Breast epithelium (tissue), 4 donors: Measurements from ENCODE around the gene AGPAT3. TPM values are rescaled to one million over a fixed set of nuclear protein-coding genes. Genes with fewer than 3 reads are reported as not detected.
A peak's percentile ranks its signal among the peaks of the same experiment; 100 is the strongest.

Experiments used
- DNase-seq, 2 donors: peaks; one replicate each; pipeline ENCODE4 v3.0.0-alpha.2; 2019; ENCODE audit warnings: low spot score in 2 of 2
- H3K27ac ChIP-seq, 2 donors: fragments of 200-600 bp; sonication (generic) in 1 of 2; one replicate each; pipeline ENCODE4 v1.5.1; 2016 to 2019; ENCODE audit warnings: mild to moderate bottlenecking in 1 of 2
- H3K27me3 ChIP-seq, 2 donors: fragments of 200-600 bp; sonication (generic) in 1 of 2; one replicate each; pipeline versions ENCODE4 v1.5.1 to v1.6.0; 2017 to 2019; ENCODE audit warnings: control low read depth in 1 of 2, mild to moderate bottlenecking in 1 of 2
- H3K36me3 ChIP-seq: fragments of 200-600 bp; one replicate; pipeline ENCODE4 v1.5.1; 2019
- H3K4me1 ChIP-seq, 2 donors: fragments of 200-600 bp; sonication (generic); one replicate each; pipeline ENCODE4 v1.5.1; 2016 to 2019; ENCODE audit warnings: control low read depth in 1 of 2
- H3K4me3 ChIP-seq, 3 donors: fragments of 200-600 bp; sonication (generic); 1 replicate in 2 of 3; 2 replicates in 1 of 3; pipeline ENCODE4 v1.5.1; 2016 to 2019; ENCODE audit warnings: mild to moderate bottlenecking in 3 of 3, moderate library complexity in 2 of 3
- H3K9me3 ChIP-seq, 2 donors: fragments of 200-600 bp; sonication (generic) in 1 of 2; one replicate each; pipeline ENCODE4 v1.5.1; 2016 to 2019; ENCODE audit warnings: control low read depth in 1 of 2
- CTCF ChIP-seq, 3 donors: fragments of 450-650 bp; IDR thresholded peaks; one replicate each; pipeline ENCODE4 v1.5.1; 2016 to 2017; ENCODE audit warnings: antibody characterized with exemption in 3 of 3, mild to moderate bottlenecking in 3 of 3, moderate library complexity in 3 of 3
- POLR2A ChIP-seq: fragments of 450-650 bp; IDR thresholded peaks from one replicate; pipeline ENCODE4 v1.6.1; 2016; ENCODE audit warnings: antibody characterized with exemption, mild to moderate bottlenecking, moderate library complexity
- POLR2AphosphoS5 ChIP-seq, 3 donors: sonication (generic); formaldehyde crosslinking; IDR thresholded peaks; one replicate each; pipeline ENCODE4 v1.6.1; 2017; ENCODE audit warnings: antibody characterized with exemption in 3 of 3
- intact Hi-C: fragments of 100-400 bp; cut with DNase I; formaldehyde crosslinking; loops from one replicate; pipeline ENCODE4 v1.15.1; 2023; ENCODE audit warnings: low total_unique reads
- total RNA-seq, 3 donors: library from RNA; depleted of rRNA; stranded (reverse); fragments of >200 nt; gene quantifications; one replicate each; pipeline ENCODE4 v1.1.0, GENCODE V29; 2016

AGPAT3 gene
- total RNA-seq, 3 donors from 2014 or later = 27.2 to 35.8 (median 28.2) TPM

DNA sequence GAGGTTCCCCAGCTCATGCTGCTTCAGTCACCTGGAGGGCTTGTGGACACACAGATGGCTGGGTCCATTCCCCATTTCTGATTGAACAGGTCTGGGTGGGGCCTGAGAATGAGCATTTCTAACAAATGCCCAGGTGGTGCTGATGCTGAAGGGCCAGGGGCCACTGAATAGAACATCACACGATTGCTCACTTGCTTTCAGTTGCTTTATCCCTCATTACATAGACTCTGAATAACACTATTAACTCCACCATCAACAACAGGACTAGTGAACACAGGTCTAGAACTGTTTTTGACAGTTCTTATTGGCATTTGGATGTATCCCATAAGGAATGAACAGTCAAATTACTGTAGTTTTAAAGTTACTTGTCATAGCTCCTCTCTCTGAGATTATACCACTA, 159.2 kb downstream of the AGPAT3 start:
- Histone ChIP-seq H3K27ac (no peak overlapping the region), H3K9me3 (no peaks in the 10 kb centered on the region), H3K36me3 (no peaks in the 10 kb centered on the region), H3K4me1 (no peaks in the 10 kb centered on the region), H3K4me3 (no peak overlapping the region), H3K27me3 (no peaks in the 10 kb centered on the region)
- intact Hi-C loops = no loop called here
- no peak for TF ChIP-seq POLR2A
- TF ChIP-seq POLR2AphosphoS5 (IDR thresholded peaks at IDR 0.05) = no peak
- TF ChIP-seq CTCF (IDR thresholded peaks at IDR 0.05) = no peak
- DNase-seq = no peak

DNA sequence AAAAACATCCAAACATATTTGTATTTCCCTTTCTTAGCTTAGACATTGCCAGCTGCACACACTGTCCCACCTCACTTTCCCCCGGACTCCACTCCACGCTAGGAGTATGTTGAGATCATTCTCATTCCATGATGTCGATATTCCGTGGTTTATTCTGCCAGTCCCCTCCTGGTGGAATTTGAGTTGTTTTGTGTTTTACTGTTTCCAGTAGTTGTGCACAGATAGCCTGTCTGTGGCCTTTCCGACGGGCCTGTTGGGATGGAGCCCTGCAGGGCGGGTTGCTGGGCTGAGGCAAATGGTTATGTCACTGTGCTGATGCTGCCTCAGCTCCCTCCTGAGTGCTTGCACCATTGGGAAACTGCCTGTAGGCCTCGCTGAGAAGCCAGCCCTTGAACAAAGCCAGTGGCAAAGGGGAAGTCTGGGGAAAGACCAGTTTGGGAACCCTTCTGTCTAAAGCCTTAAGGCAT, 159.9 kb downstream of the AGPAT3 start:
- Histone ChIP-seq H3K36me3 (no peaks in the 10 kb centered on the region), H3K9me3 (no peaks in the 10 kb centered on the region), H3K27me3 (no peaks in the 10 kb centered on the region), H3K4me1 (no peaks in the 10 kb centered on the region), H3K4me3 (peak overlapping the region in 1 of 3 donors; percentile 32), H3K27ac (peak overlapping the region in 1 of 2 donors; percentile 53)
- DNase-seq = peak in 1 of 2 donors; percentile 24
- intact Hi-C loops = no loop called here
- TF ChIP-seq POLR2A (no peak), CTCF (IDR thresholded peaks at IDR 0.05) (no peak), POLR2AphosphoS5 (IDR thresholded peaks at IDR 0.05) (peak in 1 of 3 donors; percentile 13)

DNA sequence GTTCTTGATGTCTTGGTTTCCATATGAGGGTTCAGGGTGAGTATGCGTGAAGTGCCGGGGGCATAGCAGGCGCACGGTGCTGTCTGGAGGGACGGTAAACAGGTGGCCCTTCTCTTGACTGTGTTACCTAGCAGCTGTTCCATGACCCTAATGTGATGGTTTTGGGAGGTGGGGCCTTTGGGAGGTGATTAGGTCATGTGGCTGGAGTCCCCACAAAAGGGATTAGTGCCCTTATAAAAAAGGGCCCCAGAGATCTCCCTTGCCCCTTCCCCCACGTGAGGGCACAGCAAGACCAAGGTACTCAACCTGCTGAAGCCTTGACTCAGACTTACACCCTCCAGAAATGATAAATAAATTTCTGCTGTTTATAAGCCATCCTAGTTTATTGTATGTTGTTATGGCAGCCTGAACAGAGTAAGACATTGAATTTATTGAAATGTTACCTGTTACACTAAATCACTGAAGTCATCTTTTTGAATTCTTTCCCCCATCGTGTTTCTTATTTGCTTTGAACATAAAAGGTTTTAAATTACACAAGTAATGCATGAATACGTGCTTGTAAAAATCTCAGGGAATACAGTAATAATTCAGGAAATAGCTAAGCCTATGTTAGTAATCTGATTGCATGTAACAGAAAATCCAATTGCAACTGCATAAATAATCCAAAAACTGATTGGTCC, 162.7 kb downstream of the AGPAT3 start:
- DNase-seq = no peak
- no peak overlapping the region for H3K4me3 ChIP-seq
- TF ChIP-seq CTCF (IDR thresholded peaks at IDR 0.05) = no peak
- TF ChIP-seq POLR2A = no peak
- TF ChIP-seq POLR2AphosphoS5 (IDR thresholded peaks at IDR 0.05) = no peak
- H3K36me3 ChIP-seq = no peaks in the 10 kb centered on the region
- H3K4me1 ChIP-seq = no peaks in the 10 kb centered on the region
- H3K9me3 ChIP-seq = no peaks in the 10 kb centered on the region
- H3K27ac ChIP-seq = no peak overlapping the region
- intact Hi-C loops = no loop called here
- no peaks in the 10 kb centered on the region for H3K27me3 ChIP-seq

- Histone ChIP-seq H3K4me3 (no peak overlapping the region), H3K27ac (no peak overlapping the region), H3K9me3 (no peaks in the 10 kb centered on the region), H3K36me3 (no peaks in the 10 kb centered on the region), H3K27me3 (no peaks in the 10 kb centered on the region), H3K4me1 (no peaks in the 10 kb centered on the region)
- TF ChIP-seq POLR2A (no peak), CTCF (IDR thresholded peaks at IDR 0.05) (no peak)
- no peak for DNase-seq
- intact Hi-C loops = no loop called here
Measured at GRCh38 chr21:44028287-44028659, 163.2 kb downstream of the AGPAT3 start.

DNA sequence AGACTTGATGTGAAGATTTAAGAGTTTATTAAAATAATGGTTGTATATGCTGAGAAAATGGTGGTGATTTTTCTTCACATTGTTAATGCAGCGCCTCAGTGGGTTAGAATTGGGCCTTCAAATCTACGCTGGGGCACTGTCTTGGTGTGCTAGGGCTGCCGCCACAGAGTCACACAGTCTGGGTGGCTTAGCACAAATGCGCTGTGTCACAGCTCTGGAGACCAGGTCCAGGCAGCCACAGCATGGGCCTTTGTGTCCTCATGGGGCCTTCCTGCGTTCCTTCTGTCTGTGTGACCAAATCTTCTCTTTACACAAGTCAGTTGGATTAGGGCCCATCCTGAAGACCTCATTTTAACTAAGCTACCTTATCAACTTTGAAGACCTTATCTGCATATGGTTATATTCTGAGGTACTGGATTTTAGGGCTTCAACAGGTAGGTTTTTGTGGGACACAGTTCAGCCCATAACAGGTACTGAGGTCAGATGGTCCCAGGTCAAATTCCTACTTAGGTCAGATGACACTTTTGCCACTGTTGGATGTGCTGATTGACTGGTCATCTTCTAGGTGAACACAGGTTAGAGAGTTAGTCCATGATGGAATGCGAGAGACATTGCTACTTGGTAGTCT, 164.6 kb downstream of the AGPAT3 start:
- TF ChIP-seq POLR2A (no peak), POLR2AphosphoS5 (IDR thresholded peaks at IDR 0.05) (no peak), CTCF (IDR thresholded peaks at IDR 0.05) (no peak)
- Histone ChIP-seq H3K4me1 (no peaks in the 10 kb centered on the region), H3K4me3 (no peak overlapping the region), H3K27me3 (no peaks in the 10 kb centered on the region), H3K36me3 (no peaks in the 10 kb centered on the region), H3K27ac (no peak overlapping the region), H3K9me3 (no peaks in the 10 kb centered on the region)
- intact Hi-C loops = no loop called here
- no peak for DNase-seq
